T-helper 2 cell (primary cell): ENCODE measurements around the gene SUOX.
"Not testable (repeated sequence)": the region's sequence is repeated elsewhere in the genome, so short reads cannot be mapped to it uniquely, and the experiment has no call there.

Experiments used
- DNase-seq, 5 experiments: peaks; one replicate each; pipeline versions ENCODE4 v3.0.0 to v3.0.0-alpha.2; 2012 to 2022

The SUOX gene

DNA sequence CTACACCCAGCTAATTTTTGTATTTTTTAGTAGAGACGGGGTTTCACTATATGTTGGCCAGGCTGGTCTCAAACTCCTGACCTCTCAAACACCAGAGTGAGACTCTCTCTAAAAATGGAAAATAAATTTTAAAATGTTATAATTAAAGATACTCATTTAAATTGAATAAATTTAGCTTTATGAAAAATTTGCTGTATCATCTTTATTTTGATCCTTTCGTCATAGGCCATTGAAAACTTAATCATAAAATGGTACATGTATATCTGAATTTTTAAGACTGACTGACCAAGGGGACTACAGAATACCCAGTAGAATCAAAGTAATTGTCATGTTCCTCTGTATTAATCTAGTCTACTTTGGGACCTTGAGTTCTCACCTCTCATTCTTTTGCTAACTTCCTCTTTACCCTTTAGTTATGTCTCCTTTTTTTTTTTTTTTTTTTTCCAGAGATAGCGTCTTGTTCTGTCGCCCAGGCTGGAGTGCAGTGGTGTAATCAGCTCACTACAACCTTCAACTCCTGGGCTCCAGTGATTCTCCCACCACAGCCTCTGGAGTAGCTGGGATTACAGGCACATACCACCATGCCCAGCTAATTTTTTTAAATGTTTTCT, 13.7 kb upstream of the SUOX start:
- no peak for DNase-seq

DNA sequence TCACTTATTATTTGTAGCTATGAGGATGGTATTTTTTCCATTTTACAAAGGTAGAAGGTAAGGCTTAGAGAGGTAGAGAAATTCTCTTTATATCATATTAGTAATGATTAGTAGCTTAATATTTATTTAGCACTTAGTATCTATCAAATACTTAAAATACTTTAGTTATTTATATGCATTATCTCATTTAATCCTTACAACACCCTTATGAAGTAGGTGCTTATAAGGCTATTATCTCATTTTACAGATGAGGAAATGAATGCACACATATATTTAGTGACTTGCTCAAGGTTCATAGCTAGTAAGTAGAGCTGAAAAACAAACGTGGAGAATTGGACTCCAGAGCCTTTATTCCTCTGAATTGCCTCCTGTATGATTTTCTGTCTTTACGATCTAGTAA, 12.2 kb upstream of the SUOX start:
- no peak for DNase-seq

DNA sequence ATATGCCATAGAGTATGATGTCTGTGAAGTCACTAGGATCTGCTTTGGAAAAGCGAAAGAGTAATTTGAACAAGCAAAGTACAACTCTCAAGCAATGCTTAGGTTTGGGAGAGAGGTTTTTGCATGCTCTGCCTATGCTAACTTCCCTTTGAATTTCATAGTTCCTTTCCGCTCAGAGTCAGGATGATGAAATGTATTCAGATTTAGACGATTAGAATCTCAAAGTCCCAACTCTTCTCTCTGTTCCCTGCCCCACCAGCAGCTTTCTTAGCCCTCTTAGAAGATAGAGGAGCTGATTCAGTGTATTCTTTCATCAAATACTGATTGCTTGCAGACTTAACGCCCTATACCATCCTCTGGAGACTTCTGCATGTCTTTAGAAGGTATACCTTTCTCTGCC, 11.7 kb upstream of the SUOX start:
- no peak for DNase-seq

DNA sequence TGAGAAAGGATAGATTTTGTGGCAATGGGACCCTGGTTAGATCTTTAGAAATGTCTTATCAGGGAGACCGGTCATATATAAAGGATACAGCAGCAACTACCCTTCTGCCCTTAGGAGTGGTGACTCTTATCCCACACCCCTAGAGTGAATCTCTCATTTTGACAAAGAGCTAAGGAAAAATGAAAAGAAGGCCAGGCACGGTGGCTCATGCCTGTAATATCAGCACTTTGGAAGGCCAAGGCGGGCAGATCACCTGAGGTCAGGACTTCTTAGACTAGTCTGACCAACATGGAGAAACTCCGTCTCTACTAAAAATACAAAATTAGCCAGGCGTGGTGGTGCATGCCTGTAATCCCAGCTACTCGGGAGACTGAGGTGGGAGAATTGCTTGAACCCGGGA, 11.1 kb upstream of the SUOX start:
- not testable (repeated sequence) for DNase-seq

DNA sequence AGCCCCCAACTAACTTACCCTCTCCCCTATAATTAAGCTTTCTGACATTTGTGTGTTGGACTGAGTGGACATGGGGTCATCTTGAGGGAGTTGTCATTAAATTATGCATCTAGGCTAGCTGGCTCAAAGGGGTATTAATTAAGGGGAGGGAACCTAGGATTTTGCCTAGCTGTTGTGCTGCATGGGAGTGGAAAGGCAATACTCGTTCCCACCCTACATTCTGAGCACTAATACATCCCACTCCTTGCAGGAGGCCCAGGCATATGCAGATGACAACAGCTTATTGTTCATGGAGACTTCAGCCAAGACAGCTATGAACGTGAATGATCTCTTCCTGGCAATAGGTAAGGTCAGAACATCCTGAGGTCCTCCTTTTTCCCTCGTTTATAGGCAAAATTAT, 6.0 kb upstream of the SUOX start:
- no peak for DNase-seq

DNA sequence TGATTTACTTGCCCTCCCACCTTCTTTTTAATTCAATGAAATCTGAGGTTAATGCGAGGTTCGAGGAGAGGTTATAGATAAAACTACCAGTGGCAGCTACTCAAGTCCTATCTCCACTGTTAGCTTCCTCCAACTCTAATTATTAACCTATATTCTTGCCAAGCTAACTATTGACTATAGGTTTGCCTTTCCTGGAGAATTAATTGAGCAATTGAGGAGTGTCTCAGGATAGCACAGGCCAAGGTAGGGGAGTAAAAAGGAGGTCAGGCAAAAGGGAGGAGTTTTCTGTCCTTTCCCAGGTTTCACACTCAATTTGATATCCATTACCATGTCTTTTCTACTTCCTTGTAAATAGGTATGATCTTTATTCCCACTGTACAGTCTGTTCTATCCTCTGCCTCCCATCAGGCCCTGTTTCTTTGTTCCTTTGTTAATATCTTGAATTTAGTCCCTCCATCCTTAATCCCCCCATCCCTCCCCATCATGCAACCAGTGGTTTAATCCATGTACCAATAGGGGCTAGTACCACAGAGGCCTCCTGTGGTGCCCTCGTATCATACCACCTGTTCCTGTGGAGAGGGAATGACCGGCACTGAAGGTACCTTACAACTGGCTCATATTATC, 3.7 kb upstream of the SUOX start:
- no peak for DNase-seq

DNA sequence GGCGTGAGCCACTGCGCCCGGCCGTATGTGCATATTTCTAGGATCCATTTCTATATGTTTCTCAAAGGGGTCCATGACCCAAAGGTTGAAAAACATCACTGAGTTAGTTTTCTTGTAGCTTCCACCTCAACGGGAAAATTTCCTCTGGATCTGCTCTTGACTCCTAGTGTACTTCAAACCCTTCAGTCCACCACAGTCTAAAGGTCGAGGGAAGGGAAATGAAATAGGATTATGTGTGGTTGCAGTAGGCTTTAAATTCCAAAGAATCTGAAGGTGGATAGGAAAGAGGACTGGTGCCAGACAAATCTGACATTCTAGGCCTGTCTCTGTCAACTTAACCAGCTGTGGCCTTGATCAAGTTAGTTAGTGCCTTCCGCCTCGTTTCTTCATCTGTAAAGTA, 1.7 kb upstream of the SUOX start:
- no peak for DNase-seq

DNA sequence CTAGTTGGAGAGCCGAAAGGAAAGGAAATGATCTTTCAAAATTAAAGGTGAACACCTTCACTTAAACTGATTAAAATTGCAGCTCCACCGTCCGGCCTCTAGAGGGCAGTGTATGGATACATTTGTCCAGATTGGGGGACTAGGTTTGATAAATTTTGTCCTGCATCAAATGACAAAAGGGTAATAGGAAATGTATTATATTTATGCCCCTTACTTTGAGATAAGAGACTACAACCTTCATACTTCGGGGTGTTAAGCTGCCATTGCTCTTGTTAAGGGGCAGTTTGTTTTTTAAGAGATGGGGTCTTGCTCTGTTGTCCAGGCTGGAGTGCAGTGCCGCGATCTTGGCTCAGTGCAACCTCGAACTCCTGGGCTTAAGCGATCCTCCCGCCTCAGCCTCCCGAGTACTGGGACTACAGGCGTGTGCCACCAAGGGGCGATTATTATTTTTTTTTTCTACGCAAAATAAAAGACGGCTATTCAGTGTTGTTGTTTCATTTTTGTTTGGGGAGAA, 818 bp upstream of the SUOX start:
- DNase-seq: peak in 4 of 5 experiments; percentile 38 to 74 (median 48)

DNA sequence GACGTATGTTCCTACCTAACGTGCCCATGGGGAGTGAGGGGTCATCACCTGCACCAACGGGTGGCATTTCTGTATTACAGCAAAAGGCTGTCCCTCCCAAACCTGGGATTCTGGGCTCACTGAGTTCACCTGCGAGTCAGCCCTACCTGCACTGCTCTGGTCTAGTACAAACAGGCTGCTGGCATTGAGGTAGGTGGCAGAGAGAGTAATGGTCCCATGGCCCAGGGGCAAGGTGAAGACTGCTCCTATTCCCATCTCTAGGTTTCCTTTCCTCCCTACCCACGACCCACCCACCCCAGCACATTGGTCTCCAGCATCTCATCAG, 421 bp downstream of the SUOX start:
- DNase-seq: no peak

DNA sequence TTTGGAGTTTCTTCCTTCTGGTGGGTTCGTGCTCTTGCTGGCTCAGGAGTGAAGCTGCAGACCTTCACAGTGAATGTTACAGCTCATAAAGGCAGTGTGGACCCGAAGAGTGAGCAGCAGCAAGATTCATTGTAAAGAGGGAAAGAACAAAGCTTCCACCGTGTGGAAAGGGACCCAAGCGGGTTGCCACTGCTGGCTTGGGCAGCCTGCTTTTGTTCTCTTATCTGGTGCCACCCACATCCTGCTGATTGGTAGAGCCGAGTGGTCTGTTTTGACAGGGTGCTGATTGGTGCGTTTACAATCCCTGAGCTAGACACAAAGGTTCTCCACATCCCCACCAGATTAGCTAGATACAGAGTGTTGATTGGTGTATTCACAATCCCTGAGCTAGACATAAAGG, 2.4 kb downstream of the SUOX start:
- peak in 1 of 5 experiments; percentile 59 for DNase-seq

DNA sequence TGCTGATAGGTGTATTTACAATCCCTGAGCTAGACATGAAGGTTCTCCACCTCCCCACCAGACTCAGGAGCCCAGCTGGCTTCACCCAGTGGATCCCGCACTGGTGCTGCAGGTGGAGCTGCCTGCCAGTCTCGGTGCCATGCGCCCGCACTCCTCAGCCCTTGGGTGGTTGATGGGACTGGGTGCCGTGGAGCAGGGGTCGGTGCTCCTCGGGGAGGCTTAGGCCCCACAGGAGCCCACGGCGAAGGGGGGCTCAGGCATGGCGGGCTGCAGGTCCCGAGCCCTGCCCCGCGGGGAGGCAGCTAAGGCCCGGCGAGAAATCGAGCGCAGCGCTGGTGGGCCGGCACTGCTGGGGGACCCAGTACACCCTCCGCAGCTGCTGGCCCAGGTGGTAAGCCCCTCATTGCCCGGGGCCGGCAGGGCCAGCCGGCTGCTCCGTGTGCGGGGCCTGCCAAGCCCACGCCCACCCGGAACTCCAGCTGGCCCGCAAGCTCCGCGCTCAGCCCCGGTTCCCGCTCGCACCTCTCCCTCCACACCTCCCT, 3.0 kb downstream of the SUOX start:
- DNase-seq: not testable (repeated sequence)

DNA sequence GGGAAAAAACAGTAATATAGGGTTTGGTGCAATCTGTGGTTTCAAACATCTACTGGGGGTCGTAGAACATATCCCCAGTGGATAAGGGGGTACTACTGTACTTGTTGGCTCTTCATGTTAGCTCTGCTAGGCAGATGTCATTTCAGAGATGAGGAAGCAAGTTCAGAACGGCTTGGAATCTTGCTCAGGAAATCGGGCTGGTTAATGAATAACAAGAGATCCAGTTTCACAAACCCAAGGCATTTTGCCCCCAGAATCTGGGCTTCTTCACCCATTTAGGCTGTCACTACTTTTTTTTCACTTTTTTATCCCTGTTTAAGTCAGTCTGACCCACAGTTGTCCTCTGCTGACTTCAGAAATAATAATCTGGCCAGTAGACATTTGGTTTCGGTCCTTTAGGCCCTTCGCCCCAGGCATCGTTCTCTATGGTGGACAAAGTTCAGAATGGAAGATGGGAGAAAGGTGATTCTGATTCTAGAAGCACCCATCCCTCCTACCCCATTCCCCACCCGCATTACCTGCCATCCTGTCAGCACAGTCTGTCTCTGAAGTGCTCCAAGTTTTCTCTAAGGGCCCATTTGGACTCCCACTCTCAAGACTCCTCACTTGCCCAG, 4.5 kb downstream of the SUOX start:
- no peak for DNase-seq

DNA sequence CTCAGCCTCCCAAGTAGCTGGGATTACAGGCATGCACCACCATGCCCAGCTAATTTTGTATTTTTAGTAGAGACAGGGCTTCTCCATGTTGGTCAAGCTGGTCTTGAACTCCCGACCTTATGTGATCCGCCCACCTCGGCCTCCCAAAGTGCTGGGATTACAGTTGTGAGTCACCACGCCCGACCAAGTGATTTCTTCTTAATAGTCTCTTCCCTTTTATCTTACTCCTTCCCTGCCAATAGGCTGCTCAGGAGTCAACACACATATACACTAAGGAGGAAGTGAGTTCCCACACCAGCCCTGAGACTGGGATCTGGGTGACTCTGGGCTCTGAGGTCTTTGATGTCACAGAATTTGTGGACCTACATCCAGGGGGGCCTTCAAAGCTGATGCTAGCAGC, 6.3 kb downstream of the SUOX start:
- not testable (repeated sequence) for DNase-seq

DNA sequence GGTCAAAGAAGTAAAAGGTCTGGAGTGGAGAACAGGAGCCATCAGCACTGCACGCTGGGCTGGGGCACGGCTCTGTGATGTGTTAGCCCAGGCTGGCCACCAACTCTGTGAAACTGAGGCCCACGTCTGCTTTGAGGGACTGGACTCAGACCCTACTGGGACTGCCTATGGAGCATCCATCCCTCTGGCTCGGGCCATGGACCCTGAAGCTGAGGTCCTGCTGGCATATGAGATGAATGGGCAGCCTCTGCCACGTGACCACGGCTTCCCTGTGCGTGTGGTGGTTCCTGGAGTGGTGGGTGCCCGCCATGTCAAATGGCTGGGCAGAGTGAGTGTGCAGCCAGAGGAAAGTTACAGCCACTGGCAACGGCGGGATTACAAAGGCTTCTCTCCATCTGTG, 7.1 kb downstream of the SUOX start:
- DNase-seq: no peak

DNA sequence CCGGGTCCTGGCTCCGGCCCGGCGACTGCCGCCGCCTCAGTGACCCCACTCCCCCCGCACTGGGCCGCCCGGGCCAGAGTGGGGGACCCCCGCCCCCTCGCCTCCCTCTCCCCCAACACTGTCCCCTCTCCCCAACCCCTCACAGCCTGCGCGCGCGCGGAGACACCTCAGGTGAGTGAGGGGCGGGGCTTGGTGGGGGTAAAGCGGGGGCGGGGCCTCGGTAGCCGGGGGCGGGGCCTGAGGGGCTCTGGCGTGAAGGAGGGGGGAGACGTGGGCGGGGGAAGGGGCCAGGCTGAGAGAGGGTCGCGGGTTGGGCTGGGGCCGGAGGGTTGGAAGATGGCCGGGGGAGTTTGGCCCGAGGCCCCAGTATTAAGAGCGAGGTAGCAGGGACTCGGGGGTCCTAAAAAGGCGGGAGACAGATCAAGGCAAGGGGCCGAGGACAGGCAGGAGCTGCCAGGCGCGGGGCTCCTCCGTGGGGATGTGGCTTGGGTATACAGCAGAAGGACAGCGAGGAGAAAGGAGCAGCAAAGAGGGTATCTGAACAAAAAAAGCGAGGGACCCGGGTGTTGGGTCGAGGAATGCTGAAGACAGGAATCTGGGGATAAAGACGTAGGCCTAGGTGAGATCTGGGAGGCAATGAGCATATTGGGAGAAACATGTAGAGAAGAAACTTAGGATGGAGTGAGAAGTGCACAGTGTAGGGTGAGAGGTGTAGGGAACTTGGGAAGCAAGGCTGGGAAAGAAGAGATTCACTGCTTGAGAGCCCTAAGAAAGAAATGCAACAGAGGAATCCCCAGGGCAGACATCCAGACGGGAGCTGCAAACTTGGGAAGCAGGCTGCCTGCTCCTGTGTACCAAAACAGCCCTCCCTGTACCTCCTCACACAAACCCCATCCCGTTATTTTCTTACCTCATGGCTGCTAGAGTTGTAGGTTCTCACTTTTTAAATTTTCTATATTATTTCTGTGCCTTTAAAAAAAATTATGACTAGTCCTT, 10.8 kb downstream of the SUOX start:
- DNase-seq: peak; percentile 39 to 66 (median 63)

DNA sequence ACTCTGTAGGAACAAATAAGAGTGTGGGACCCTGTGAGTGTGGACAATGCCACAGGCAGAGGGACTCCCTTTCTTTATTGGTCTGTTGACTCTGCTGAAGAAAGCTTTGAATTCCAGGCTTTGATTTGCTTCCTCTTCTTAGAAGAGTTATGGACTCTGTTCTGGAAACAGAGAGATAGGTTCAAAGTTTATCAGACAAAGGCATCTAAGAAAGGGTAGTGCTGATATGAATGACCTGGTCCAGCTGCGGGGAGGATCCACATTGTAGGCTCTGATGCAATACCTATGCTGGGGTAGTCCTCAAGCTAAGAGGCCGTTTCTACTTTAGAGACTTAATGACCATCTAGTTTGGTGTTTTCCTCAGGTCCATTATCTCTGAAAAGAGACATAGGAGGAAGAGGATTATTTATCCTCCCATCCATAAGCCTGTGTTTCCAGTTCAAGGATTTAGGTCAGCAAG, 13.1 kb downstream of the SUOX start:
- DNase-seq: no peak

DNA sequence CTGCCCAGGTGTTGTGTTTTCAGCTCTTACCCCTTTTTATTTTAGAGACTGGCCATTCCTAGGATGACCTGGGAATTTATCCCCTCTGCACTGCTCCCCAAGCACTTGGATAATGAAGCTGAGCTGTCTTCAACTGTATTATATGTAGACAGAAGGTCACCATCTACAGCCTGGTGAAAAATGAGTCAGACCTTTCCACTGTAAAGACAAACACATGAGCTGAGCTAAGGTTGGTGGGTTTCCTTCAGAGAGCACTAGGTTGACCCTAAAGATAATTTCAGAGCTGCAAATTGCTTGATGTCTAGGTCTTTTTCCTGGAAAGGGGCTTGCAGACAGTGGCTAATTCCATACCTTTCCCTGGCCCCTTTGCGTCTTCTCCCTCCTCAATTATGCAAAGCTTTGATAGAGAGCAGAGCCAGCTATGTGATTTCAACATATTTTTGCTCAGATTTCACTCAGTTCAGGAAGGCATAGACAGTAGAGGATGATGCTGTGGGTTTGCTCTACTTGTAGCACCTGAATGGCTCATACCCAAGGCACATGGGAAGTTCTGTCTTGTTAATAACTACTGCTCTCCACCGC, 14.5 kb downstream of the SUOX start:
- DNase-seq: no peak

DNA sequence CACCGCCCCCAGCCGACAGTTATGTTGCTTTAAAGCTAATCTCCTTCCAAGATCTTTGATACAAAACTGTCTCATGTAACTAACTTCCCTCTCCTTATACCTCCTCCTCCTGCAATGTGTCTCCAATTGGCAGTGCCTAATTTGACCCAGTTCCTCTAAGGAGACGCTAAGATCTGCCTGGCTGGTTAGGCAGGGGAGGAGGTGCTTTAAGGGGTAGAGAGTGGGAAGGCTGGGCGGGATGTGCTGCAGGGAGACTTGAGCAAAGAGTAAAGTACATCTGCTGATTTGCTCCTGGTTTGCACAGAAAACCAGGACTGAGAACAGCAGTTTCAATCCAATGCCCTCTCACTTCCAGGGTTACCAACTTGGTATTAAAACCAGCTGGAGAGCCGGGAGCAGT, 16.4 kb downstream of the SUOX start:
- DNase-seq: no peak

DNA sequence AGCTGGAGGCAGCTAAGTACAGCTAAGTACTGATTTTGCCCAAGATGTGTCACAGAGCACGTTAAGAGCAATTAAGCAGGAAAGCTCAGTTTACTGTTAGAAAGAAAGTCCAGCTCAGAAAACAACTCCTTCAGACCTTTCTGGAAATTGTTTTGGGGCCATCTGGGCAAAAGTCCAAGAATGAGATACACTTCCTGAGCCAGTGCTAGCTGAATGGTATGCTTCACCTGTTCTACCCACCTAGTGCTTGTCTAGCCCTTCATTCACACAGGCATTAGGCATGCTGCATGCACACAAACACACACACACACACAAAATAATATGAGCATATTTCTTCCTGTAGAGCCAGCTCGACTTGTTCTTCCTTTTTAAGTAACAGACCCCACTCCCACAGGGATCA, 17.1 kb downstream of the SUOX start:
- DNase-seq: no peak

DNA sequence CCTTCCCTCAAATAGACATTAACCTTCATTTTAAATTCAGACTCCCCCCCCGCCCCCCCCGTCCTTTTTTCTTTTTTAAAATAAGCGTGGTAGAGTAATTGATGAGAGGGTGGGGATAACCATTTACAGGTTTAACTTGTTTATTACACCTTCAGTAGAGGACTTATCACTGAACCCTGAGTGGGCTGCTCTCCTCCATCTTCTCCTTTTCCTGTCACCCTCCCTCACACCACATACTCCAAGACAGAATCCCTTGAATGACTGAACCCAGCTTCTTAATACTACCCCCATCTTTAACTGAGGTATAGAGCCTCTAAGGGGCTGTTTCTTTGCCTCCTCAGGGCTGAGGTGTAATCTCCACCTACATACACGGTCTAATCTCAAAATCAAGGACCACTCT, 20.1 kb downstream of the SUOX start:
- DNase-seq: no peak

DNA sequence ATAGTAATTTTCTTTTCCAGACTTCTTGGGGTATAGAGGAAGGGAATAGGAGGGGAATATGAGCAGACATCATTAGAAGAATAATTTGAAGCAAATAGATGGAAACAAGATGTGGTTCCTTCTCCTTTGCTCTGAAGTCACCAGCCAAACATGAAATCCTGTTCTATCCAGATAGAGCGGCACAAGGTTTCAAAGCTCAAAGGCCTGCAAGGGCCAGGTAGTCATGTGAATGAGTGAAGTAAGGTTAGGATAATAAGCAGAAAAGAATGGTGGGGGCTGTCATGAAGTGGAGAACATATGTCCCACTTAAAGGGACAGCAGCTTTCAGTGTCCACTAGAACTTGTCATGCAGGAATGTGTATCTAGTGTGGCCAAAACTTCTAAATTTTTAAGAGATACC, 21.3 kb downstream of the SUOX start:
- no peak for DNase-seq

DNA sequence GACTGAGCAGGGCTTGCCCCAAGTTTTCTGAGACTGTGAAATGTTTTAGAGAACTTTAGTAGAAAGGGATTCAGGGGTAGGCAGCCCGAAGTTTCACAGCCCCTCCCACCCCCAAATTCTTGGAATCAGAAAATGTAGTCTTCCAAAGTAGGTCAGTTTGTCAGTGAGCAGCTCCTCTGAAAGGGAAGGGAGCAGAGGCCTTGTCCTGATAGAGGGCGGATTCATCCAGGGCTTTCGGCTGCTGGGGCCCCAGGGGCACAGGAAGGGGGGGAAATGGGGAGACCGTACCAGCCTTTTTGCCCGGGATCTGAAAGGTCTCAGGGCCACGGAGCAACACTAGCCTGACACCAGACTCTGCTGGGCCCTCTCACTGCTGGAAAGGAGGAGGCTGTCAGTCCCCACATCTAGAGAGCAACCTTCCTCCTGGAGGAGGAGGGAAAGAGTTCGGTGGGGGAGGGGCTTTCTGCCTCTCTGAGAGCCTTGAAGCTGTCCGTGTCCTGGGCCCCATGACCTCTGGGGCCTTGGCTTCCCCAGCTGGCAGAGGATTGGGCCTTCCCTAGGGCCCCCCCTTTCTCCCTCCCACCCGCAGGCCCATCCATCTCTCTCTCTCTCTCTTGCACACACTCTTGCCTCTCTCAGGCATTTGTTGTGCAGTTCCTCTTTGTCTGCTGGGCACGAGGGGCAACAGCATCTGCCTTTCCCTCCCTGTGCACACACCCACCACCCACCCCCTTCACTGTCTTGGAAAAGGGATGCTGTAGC, 23.5 kb downstream of the SUOX start, which contains the start of gene IKZF4:
Gene IKZF4, plus strand, starts transcription at position 621 of the 762 bp plus-strand sequence. CDS start 451 bp downstream, outside the sequence.
- DNase-seq: peak in 1 of 5 experiments; percentile 60
